C4-2B (cell line): ENCODE data around the gene RILPL1.

Experiments
- CTCF ChIP-seq: fragments of 450-650 bp; conservative IDR thresholded peaks from 2 replicates; pipeline ENCODE4 v1.5.1; 2017; ENCODE audit warnings: mild to moderate bottlenecking
- ZFX ChIP-seq: fragments of 450-650 bp; IDR thresholded peaks from 2 replicates; pipeline ENCODE4 v1.6.1; 2017

- TF ChIP-seq ZFX = no peak
- no peak for TF ChIP-seq CTCF
Observed at GRCh38 chr12:123523518-123523917, 10.0 kb downstream of the RILPL1 start.
